Stimulated activated CD8-positive, alpha-beta memory T cell treated with anti-CD3 and anti-CD28 coated beads, Interleukin-2, amount 100 ng/mL, for 1 hour (primary cell): ENCODE results near the gene NIPBL.
"Not testable (repeated sequence)": the region's sequence is repeated elsewhere in the genome, so short reads cannot be mapped to it uniquely, and the experiment has no call there.

Source experiments
- DNase-seq, 2 donors: peaks; one replicate each; pipeline ENCODE4 v3.0.0-alpha.2; 2020; ENCODE audit warnings: low read depth in 2 of 2

NIPBL gene

GRCh38 chr5:37034955-37035354 is 158.4 kb downstream of the NIPBL start:
- no peak for DNase-seq

- DNase-seq, result no peak
Measured at GRCh38 chr5:37037840-37038239, 161.3 kb downstream of the NIPBL start.

- DNase-seq, result no peak
Measured at GRCh38 chr5:37039824-37040223, 163.3 kb downstream of the NIPBL start.

- no peak for DNase-seq
Measured at GRCh38 chr5:37043693-37044092, 167.1 kb downstream of the NIPBL start.

GRCh38 chr5:37044120-37044519 is 167.6 kb downstream of the NIPBL start:
- DNase-seq, result no peak

GRCh38 chr5:37045703-37046102 is 169.1 kb downstream of the NIPBL start:
- no peak for DNase-seq

- DNase-seq, result no peak
Measured at GRCh38 chr5:37047947-37048346, 171.4 kb downstream of the NIPBL start.

GRCh38 chr5:37054391-37054790 is 177.8 kb downstream of the NIPBL start:
- no peak for DNase-seq

- no peak for DNase-seq
Measured at GRCh38 chr5:37055383-37055990, 178.9 kb downstream of the NIPBL start.

GRCh38 chr5:37056762-37057161 is 180.2 kb downstream of the NIPBL start:
- DNase-seq, result no peak

GRCh38 chr5:37060030-37060429 is 183.5 kb downstream of the NIPBL start:
- no peak for DNase-seq

GRCh38 chr5:37063739-37064138 is 187.2 kb downstream of the NIPBL start:
- no peak for DNase-seq

- no peak for DNase-seq
Measured at GRCh38 chr5:37064442-37064841, 187.9 kb downstream of the NIPBL start.

GRCh38 chr5:37071487-37071886 is 194.9 kb downstream of the NIPBL start:
- no peak for DNase-seq

- no peak for DNase-seq
Measured at GRCh38 chr5:37071901-37072581, 195.5 kb downstream of the NIPBL start.

- DNase-seq, result no peak
Measured at GRCh38 chr5:37075399-37075950, 198.9 kb downstream of the NIPBL start.

- DNase-seq, result no peak
Measured at GRCh38 chr5:37077146-37077545, 200.6 kb downstream of the NIPBL start.

GRCh38 chr5:37080697-37081096 is 204.1 kb downstream of the NIPBL start:
- DNase-seq, result no peak

- not testable (repeated sequence) for DNase-seq
Measured at GRCh38 chr5:37082977-37083376, 206.4 kb downstream of the NIPBL start.

- DNase-seq, result not testable (repeated sequence)
Measured at GRCh38 chr5:37086026-37086425, 209.5 kb downstream of the NIPBL start.

GRCh38 chr5:37086466-37087173 is 210.1 kb downstream of the NIPBL start:
- DNase-seq, result no peak

GRCh38 chr5:37088009-37088408 is 211.4 kb downstream of the NIPBL start:
- DNase-seq, result no peak
